HepG2 (cell line): ENCODE results near the gene GPS1. TPM values are rescaled to one million over a fixed set of nuclear protein-coding genes. Genes with fewer than 3 reads are reported as not detected.
A peak's percentile ranks its signal among the peaks of the same experiment; 100 is the strongest.

ENCODE experiments used
- AGO2 ChIP-seq: fragments of 200-400 bp; formaldehyde crosslinking; optimal IDR thresholded peaks from 2 replicates; pipeline ENCODE3; 2017; ENCODE audit warnings: mild to moderate bottlenecking, low read depth, low read length, moderate library complexity
- BORCS8-MEF2B ChIP-seq: sonication (generic); formaldehyde crosslinking; IDR thresholded peaks from 2 replicates; pipeline ENCODE4 v1.8.0; 2022; ENCODE audit warnings: mild to moderate bottlenecking, missing genetic modification reagents
- CTCF ChIP-seq: sonication (generic); formaldehyde crosslinking; IDR thresholded peaks from 2 replicates; pipeline ENCODE4 v1.5.0; 2020; ENCODE audit warnings: mild to moderate bottlenecking, missing genetic modification reagents, moderate library complexity
- DZIP1 ChIP-seq: sonication (generic); formaldehyde crosslinking; IDR thresholded peaks from 2 replicates; pipeline ENCODE4 v1.5.0; 2020; ENCODE audit warnings: mild to moderate bottlenecking, missing genetic modification reagents
- FOXC1 ChIP-seq: sonication (generic); formaldehyde crosslinking; IDR thresholded peaks from 2 replicates; pipeline ENCODE4 v1.8.0; 2022; ENCODE audit warnings: mild to moderate bottlenecking, missing genetic modification reagents, borderline replicate concordance
- GZF1 ChIP-seq: sonication (generic); formaldehyde crosslinking; IDR thresholded peaks from 2 replicates; pipeline ENCODE4 v1.5.1; 2020; ENCODE audit warnings: mild to moderate bottlenecking, missing genetic modification reagents
- MATR3 ChIP-seq: sonication (generic); formaldehyde crosslinking; IDR thresholded peaks from 2 replicates; pipeline ENCODE4 v1.4.0; 2020; ENCODE audit warnings: missing genetic modification reagents
- NFKB2 ChIP-seq: sonication (generic); formaldehyde crosslinking; IDR thresholded peaks from 2 replicates; pipeline ENCODE4 v1.4.0; 2020; ENCODE audit warnings: missing genetic modification reagents, borderline replicate concordance
- RBM39 ChIP-seq: fragments of 200-400 bp; formaldehyde crosslinking; IDR thresholded peaks from one replicate; pipeline ENCODE4 v1.6.1; 2018; ENCODE audit warnings: antibody characterized with exemption, mild to moderate bottlenecking, low read depth, low read length; ENCODE audit not compliant: poor library complexity, severe bottlenecking
- TARDBP ChIP-seq: sonication (generic); formaldehyde crosslinking; IDR thresholded peaks from 2 replicates; pipeline ENCODE4 v1.8.0; 2022; ENCODE audit warnings: mild to moderate bottlenecking, missing genetic modification reagents
- UBTF ChIP-seq: sonication (generic); formaldehyde crosslinking; IDR thresholded peaks from 2 replicates; pipeline ENCODE4 v1.4.0; 2020; ENCODE audit warnings: mild to moderate bottlenecking, missing genetic modification reagents
- ZBTB4 ChIP-seq: sonication (generic); formaldehyde crosslinking; IDR thresholded peaks from 2 replicates; pipeline ENCODE4 v1.4.0; 2020; ENCODE audit warnings: missing genetic modification reagents, mild to moderate bottlenecking, borderline replicate concordance
- ZKSCAN8 ChIP-seq: IDR thresholded peaks from 2 replicates; pipeline ENCODE4 v1.6.1; 2016; ENCODE audit warnings: borderline replicate concordance, missing genetic modification reagents, missing compliant biosample characterization
- ZNF138 ChIP-seq: sonication (generic); formaldehyde crosslinking; IDR thresholded peaks from 2 replicates; pipeline ENCODE4 v1.5.0; 2020; ENCODE audit warnings: mild to moderate bottlenecking, low read depth, missing genetic modification reagents
- ZNF326 ChIP-seq: sonication (generic); formaldehyde crosslinking; IDR thresholded peaks from 2 replicates; pipeline ENCODE4 v1.4.0; 2020; ENCODE audit warnings: missing genetic modification reagents, borderline replicate concordance
- ZNF672 ChIP-seq: sonication (generic); formaldehyde crosslinking; IDR thresholded peaks from 2 replicates; pipeline ENCODE4 v1.8.1; 2022; ENCODE audit warnings: missing genetic modification reagents
- ZNF75D ChIP-seq: sonication (generic); formaldehyde crosslinking; IDR thresholded peaks from 2 replicates; pipeline ENCODE4 v1.8.1; 2023; ENCODE audit warnings: missing genetic modification reagents, mild to moderate bottlenecking, borderline replicate concordance
- ZNF772 ChIP-seq: sonication (generic); formaldehyde crosslinking; IDR thresholded peaks from 2 replicates; pipeline ENCODE4 v1.5.0; 2020; ENCODE audit warnings: mild to moderate bottlenecking, missing genetic modification reagents
- polyA plus RNA-seq, 8 experiments: library from polyadenylated mRNA; depleted of rRNA in 3 of 8; stranded (reverse) in 7 of 8; unstranded in 1 of 8; fragments of >200 nt; fragmentation: Illumina TruSeq in 4 of 8; extraction: Trizol in 4 of 8; gene quantifications; 2 replicates each; pipeline versions ENCODE4 v1.2.1 to v1.2.3, GENCODE V29; 2011 to 2016; ENCODE audit warnings: low read depth in 4 of 8, missing spikeins in 1 of 8, mixed read lengths in 1 of 8; ENCODE audit not compliant: insufficient read depth in 1 of 8
- total RNA-seq, 5 experiments: library from RNA; depleted of rRNA; stranded (reverse); fragments of >200 nt; fragmentation: Illumina TruSeq; extraction: Trizol; gene quantifications; 2 replicates each; pipeline ENCODE4 v1.2.3, GENCODE V29; 2016; ENCODE audit warnings: low read depth in 1 of 5

Gene GPS1
- total and polyA plus RNA-seq, 2 of the 13 experiments (the other 11 are each of a cell fraction or from before 2014, with no cell fraction given), result 124 to 128 TPM

- peak; percentile 55 for TF ChIP-seq ZBTB4
- TF ChIP-seq ZNF75D, result no peak
- TF ChIP-seq MATR3 (CRISPR knock-in tag), result 0 out of 2 replicates have a peak, but pooled peaks have one; percentile 55
- no peak for TF ChIP-seq GZF1 (CRISPR knock-in tag)
- 0 out of 2 replicates have a peak, but pooled peaks have one; percentile 16 for TF ChIP-seq TARDBP (CRISPR knock-in tag)
- TF ChIP-seq NFKB2 (CRISPR knock-in tag), result no peak
- TF ChIP-seq RBM39, result peak; percentile 34
- 0 out of 2 replicates have a peak, but pooled peaks have one; percentile 28 for TF ChIP-seq ZNF138 (CRISPR knock-in tag)
- 0 out of 2 replicates have a peak, but pooled peaks have one; percentile 4 for TF ChIP-seq ZNF672 (CRISPR knock-in tag)
- TF ChIP-seq CTCF (CRISPR knock-in tag), result peak; percentile 39
- TF ChIP-seq BORCS8-MEF2B (CRISPR knock-in tag), result 0 out of 2 replicates have a peak, but pooled peaks have one; percentile 33
- TF ChIP-seq FOXC1 (CRISPR knock-in tag), result peak; percentile 43; the same call in 1 of the 2 replicates
- TF ChIP-seq ZNF772, result peak; percentile 29; the same call in 1 of the 2 replicates
- no peak for TF ChIP-seq ZKSCAN8 (CRISPR knock-in tag)
- 0 out of 2 replicates have a peak, but pooled peaks have one; percentile 40 for TF ChIP-seq DZIP1 (CRISPR knock-in tag)
- TF ChIP-seq ZNF326 (CRISPR knock-in tag), result peak; percentile 90
- TF ChIP-seq AGO2, result peak; percentile 99
- peak; percentile 13; the same call in 1 of the 2 replicates for TF ChIP-seq UBTF (CRISPR knock-in tag)
These were observed 44.0 kb upstream of the GPS1 start (continued) for GRCh38 chr17:82007495-82008257.
